ENCODE measurements around the gene PMPCA.

- no peak for TF ChIP-seq CTCF (IDR thresholded peaks at IDR 0.05; ENCODE audit: low read depth, low read length)
- TF ChIP-seq EZH2phosphoT487 (IDR thresholded peaks at IDR 0.05; ENCODE audit: low read depth), result no peak
Observed at GRCh38 chr9:136441681-136442245, 31.3 kb downstream of the PMPCA start.

All from OCI-LY3 (cell line).